IMR-90 (cell line): ENCODE data around the gene MICALL2. TPM values are rescaled to one million over a fixed set of nuclear protein-coding genes. Genes with fewer than 3 reads are reported as not detected.

Experiments used
- ATAC-seq: fragments of 200-7000 bp; cut with Tn5 transposase; 2 replicates; pipeline ENCODE4 v1.9.1; 2020; ENCODE audit warnings: low read depth, mild to moderate bottlenecking, moderate library complexity
- BruUV-seq: library from RNA; stranded (reverse); fragments of 400-500 nt; replicated peaks from 2 replicates; lab custom pipeline; 2021; lab: Mats Ljungman, UMichigan
- CTCF ChIA-PET: fragments of 300-600 bp; formaldehyde crosslinking; extraction: SDS; loops from one replicate; lab custom pipeline; 2021; ENCODE audit warnings: antibody characterized with exemption; lab: Yijun Ruan, JAX
- POLR2A ChIA-PET: fragments of 300-600 bp; sonication (Branson Sonifier 250); formaldehyde crosslinking; loops from one replicate; lab custom pipeline; 2022; ENCODE audit warnings: antibody characterized with exemption; ENCODE audit not compliant: unreplicated experiment; lab: Charles Lee
- DNase-seq: peaks from one replicate; pipeline ENCODE4 v3.0.0; 2013
- H2AFZ ChIP-seq: replicated peaks from 2 replicates; pipeline ENCODE3; 2013; ENCODE audit warnings: low read length, mild to moderate bottlenecking; ENCODE audit not compliant: poor library complexity
- H2AK5ac ChIP-seq: 2 replicates; pipeline ENCODE4 v1.6.1; 2013; ENCODE audit warnings: low read depth, low read length, inconsistent platforms
- H2AK9ac ChIP-seq: replicated peaks from 2 replicates; pipeline ENCODE3; 2013; ENCODE audit warnings: mild to moderate bottlenecking, low read depth, low read length, moderate library complexity; ENCODE audit not compliant: poor library complexity
- H2BK120ac ChIP-seq: 2 replicates; pipeline ENCODE4 v1.6.1; 2013; ENCODE audit warnings: low read depth, low read length, inconsistent platforms
- H2BK15ac ChIP-seq: 3 replicates; pipeline ENCODE4 v1.6.1; 2013; ENCODE audit warnings: low read depth, low read length, inconsistent platforms
- H2BK20ac ChIP-seq: 2 replicates; pipeline ENCODE4 v1.6.1; 2013; ENCODE audit warnings: low read depth, mild to moderate bottlenecking, inconsistent platforms, low read length, moderate library complexity
- H2BK5ac ChIP-seq: 2 replicates; pipeline ENCODE4 v1.6.1; 2013; ENCODE audit warnings: mild to moderate bottlenecking, low read depth, low read length, inconsistent platforms; ENCODE audit not compliant: poor library complexity, severe bottlenecking
- H3K14ac ChIP-seq: replicated peaks from 2 replicates; pipeline ENCODE4 v1.6.1; 2013; ENCODE audit warnings: low read depth, low read length, inconsistent platforms
- H3K18ac ChIP-seq: 2 replicates; pipeline ENCODE4 v1.6.1; 2013; ENCODE audit warnings: low read depth, low read length, control low read depth
- H3K23ac ChIP-seq: 2 replicates; pipeline ENCODE4 v1.6.1; 2013; ENCODE audit warnings: low read depth, low read length, inconsistent platforms
- H3K27ac ChIP-seq: 2 replicates; pipeline ENCODE4 v1.5.1; 2013; ENCODE audit warnings: mild to moderate bottlenecking, control low read depth, low read length; ENCODE audit not compliant: insufficient read depth
- H3K27me3 ChIP-seq: 2 replicates; pipeline ENCODE4 v1.6.1; 2013; ENCODE audit warnings: low read length; ENCODE audit not compliant: control insufficient read depth, insufficient read depth
- H3K36me3 ChIP-seq: 2 replicates; pipeline ENCODE4 v1.6.1; 2013; ENCODE audit warnings: low read length, mixed read lengths; ENCODE audit not compliant: control insufficient read depth, insufficient read depth
- H3K4ac ChIP-seq: 2 replicates; pipeline ENCODE4 v1.6.1; 2013; ENCODE audit warnings: low read depth, low read length, inconsistent platforms
- H3K4me1 ChIP-seq: 2 replicates; pipeline ENCODE4 v1.6.1; 2013; ENCODE audit warnings: low read length, mixed read lengths; ENCODE audit not compliant: control insufficient read depth, insufficient read depth
- H3K4me2 ChIP-seq: 2 replicates; pipeline ENCODE4 v1.6.1; 2013; ENCODE audit warnings: low read depth, mild to moderate bottlenecking, control low read depth, low read length, moderate library complexity
- H3K4me3 ChIP-seq: 2 replicates; pipeline ENCODE4 v1.5.1; 2013; ENCODE audit warnings: low read depth, mild to moderate bottlenecking, control low read depth, low read length, moderate library complexity; ENCODE audit not compliant: insufficient read depth
- H3K56ac ChIP-seq: 2 replicates; pipeline ENCODE4 v1.6.1; 2013; ENCODE audit warnings: low read length, inconsistent platforms; ENCODE audit not compliant: insufficient read depth; ENCODE audit errors: extremely low read depth
- H3K79me1 ChIP-seq, 2 experiments: 2 replicates each; pipeline ENCODE4 v1.6.1; 2013; ENCODE audit warnings: low read length in 2 of 2, inconsistent platforms in 1 of 2, low read depth in 1 of 2
- H3K9ac ChIP-seq: 2 replicates; pipeline ENCODE4 v1.6.1; 2013; ENCODE audit warnings: low read depth, low read length, control low read depth
- H3K9me1 ChIP-seq: 2 replicates; pipeline ENCODE4 v1.6.1; 2013; ENCODE audit warnings: low read length, inconsistent platforms; ENCODE audit not compliant: insufficient read depth
- H3K9me3 ChIP-seq: 2 replicates; pipeline ENCODE4 v1.6.1; 2013; ENCODE audit warnings: low read length; ENCODE audit not compliant: control insufficient read depth, insufficient read depth
- H4K20me1 ChIP-seq: 2 replicates; pipeline ENCODE4 v1.6.1; 2013; ENCODE audit warnings: low read length, inconsistent platforms; ENCODE audit not compliant: insufficient read depth
- H4K5ac ChIP-seq: 2 replicates; pipeline ENCODE4 v1.6.1; 2013; ENCODE audit warnings: mild to moderate bottlenecking, low read depth, low read length, control low read depth
- H4K8ac ChIP-seq, 2 experiments: 2 replicates each; pipeline ENCODE4 v1.6.1; 2013; ENCODE audit warnings: low read depth in 2 of 2, low read length in 2 of 2, control low read depth in 1 of 2, inconsistent platforms in 1 of 2
- H4K91ac ChIP-seq: 2 replicates; pipeline ENCODE4 v1.6.1; 2013; ENCODE audit warnings: low read depth, low read length, inconsistent platforms; ENCODE audit not compliant: insufficient read depth
- CEBPB ChIP-seq: IDR thresholded peaks from 2 replicates; pipeline ENCODE4 v1.6.1; 2012; ENCODE audit warnings: low read depth, low read length, improper control_type of control experiment
- CHD1 ChIP-seq: IDR thresholded peaks from 2 replicates; pipeline ENCODE4 v1.6.1; 2012; ENCODE audit warnings: low read depth, low read length, improper control_type of control experiment
- CTCF ChIP-seq: conservative IDR thresholded peaks from 2 replicates; pipeline ENCODE4 v1.5.1; 2012; ENCODE audit warnings: mild to moderate bottlenecking, low read depth, low read length, improper control_type of control experiment
- ELK1 ChIP-seq: fragments of 150-350 bp; IDR thresholded peaks from 2 replicates; pipeline ENCODE4 v1.6.1; 2016; ENCODE audit warnings: low read depth, mild to moderate bottlenecking, low read length, moderate library complexity, borderline replicate concordance
- FOS ChIP-seq: fragments of 150-350 bp; IDR thresholded peaks from 2 replicates; pipeline ENCODE4 v1.6.1; 2016; ENCODE audit warnings: low read depth, low read length
- MAFK ChIP-seq: IDR thresholded peaks from 2 replicates; pipeline ENCODE4 v1.6.1; 2012; ENCODE audit warnings: low read depth, low read length, improper control_type of control experiment
- NFE2L2 ChIP-seq: fragments of 150-350 bp; IDR thresholded peaks from 2 replicates; pipeline ENCODE4 v1.6.1; 2016; ENCODE audit warnings: low read depth, mild to moderate bottlenecking, low read length
- POLR2A ChIP-seq: IDR thresholded peaks from 2 replicates; pipeline ENCODE4 v1.6.1; 2012; ENCODE audit warnings: mild to moderate bottlenecking, low read depth, low read length
- RAD21 ChIP-seq: IDR thresholded peaks from 2 replicates; pipeline ENCODE4 v1.6.1; 2012; ENCODE audit warnings: low read length, improper control_type of control experiment
- RFX5 ChIP-seq: IDR thresholded peaks from 2 replicates; pipeline ENCODE4 v1.8.0; 2012; ENCODE audit warnings: low read depth, mild to moderate bottlenecking, low read length, moderate library complexity
- SMC3 ChIP-seq: fragments of 150-350 bp; IDR thresholded peaks from 2 replicates; pipeline ENCODE4 v1.6.1; 2016; ENCODE audit warnings: low read depth, mild to moderate bottlenecking, antibody characterized with exemption, low read length, moderate library complexity
- WGBS, 2 experiments: methylation state at CpG; one replicate each; pipeline versions ENCODE4 v1.1.5 to v1.1.7; 2013; ENCODE audit warnings: missing lambda C conversion rate in 2 of 2; ENCODE audit not compliant: insufficient read length in 1 of 2; ENCODE audit errors: extremely low coverage in 2 of 2; 5-methylcytosine and 5-hydroxymethylcytosine counted together
- dilution Hi-C: fragments of 300-500 bp; cut with HindIII; formaldehyde crosslinking; loops from one replicate; pipeline ENCODE4 v1.14.3; 2018; ENCODE audit warnings: low sequenced_read_pairs; ENCODE audit not compliant: unreplicated experiment
- in situ Hi-C: fragments of 300-500 bp; cut with MboI; formaldehyde crosslinking; loops from 3 replicates; pipeline ENCODE4 v1.14.3; 2019; ENCODE audit warnings: low sequenced_read_pairs, inconsistent platforms, mixed read lengths
- intact Hi-C: fragments of 100-400 bp; cut with micrococcal nuclease; formaldehyde crosslinking; loops from 2 replicates; pipeline ENCODE4 v1.10.0; 2022
- polyA plus RNA-seq, 3 experiments: library from polyadenylated mRNA; depleted of rRNA; stranded (reverse); fragments of >200 nt; gene quantifications; 2 replicates each; pipeline ENCODE4 v1.2.3, GENCODE V29; 2012; ENCODE audit warnings: low replicate concordance in 1 of 3
- total RNA-seq: library from RNA; depleted of rRNA; stranded (reverse); fragments of >200 nt; gene quantifications from 2 replicates; pipeline ENCODE4 v1.2.3, GENCODE V29; 2012

The MICALL2 gene
- total and polyA plus RNA-seq, 2 of the 4 experiments (the other 2 are of a cell fraction), result 6.6 to 34.1 TPM

DNA sequence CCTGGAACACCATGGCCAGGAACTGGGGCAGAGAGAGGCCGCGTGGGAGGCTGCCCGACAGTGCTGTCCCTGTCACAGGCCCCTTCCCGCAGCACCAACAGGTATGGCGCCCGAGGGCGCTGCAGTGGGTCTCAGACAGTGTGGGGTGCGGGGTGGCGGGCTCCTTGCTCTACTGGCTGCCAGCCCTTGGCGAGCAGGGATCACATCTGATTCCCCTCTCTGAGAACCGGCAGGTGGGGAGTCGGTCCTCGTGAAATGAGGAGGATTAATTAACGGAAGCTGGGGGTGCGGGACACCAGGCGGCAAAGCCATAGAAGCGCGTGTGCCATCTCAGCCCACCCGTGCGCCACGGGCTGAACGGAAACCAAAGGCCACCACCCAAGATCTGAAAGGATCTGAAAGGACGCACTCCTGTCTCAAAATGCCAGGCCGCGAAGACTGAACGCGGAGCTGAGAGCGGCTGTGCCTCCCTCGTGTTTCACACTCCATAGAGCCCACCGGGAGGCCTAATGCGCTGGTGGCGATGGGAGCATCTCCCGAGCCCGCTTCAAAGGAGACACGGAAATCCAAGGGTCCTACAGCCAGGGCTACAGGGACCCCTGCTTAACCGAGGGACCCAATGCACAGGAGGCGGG is 38.1 kb upstream of the MICALL2 start:
- H3K4me1 ChIP-seq, result no peaks in the 10 kb centered on the region
- H2BK15ac ChIP-seq, result no peak overlapping the region
- no peaks in the 10 kb centered on the region for H3K9me3 ChIP-seq
- H3K9ac ChIP-seq, result no peak overlapping the region
- DNase-seq, result no peak
- 95% methylated on average over 18 of the region's 37 CpGs; no CpG with 5 or more reads in 1 of the 2 experiments for WGBS, 2 experiments
- no peak overlapping the region for H3K23ac ChIP-seq
- no peak overlapping the region for H3K14ac ChIP-seq
- H2AFZ ChIP-seq, result no peak overlapping the region
- dilution Hi-C loops, result no loop called here
- no TSS peak for BruUV-seq
- peaks cover 5 to 23% of the 10 kb centered on the region in 2 experiments for H3K79me1 ChIP-seq
- TF ChIP-seq NFE2L2 (no peak), MAFK (no peak), POLR2A (no peak), RAD21 (no peak), RFX5 (no peak), CHD1 (no peak), SMC3 (no peak), CTCF (no peak), FOS (no peak), CEBPB (no peak), ELK1 (no peak)
- no peaks in the 10 kb centered on the region for H3K9me1 ChIP-seq
- H2BK5ac ChIP-seq, result no peak overlapping the region
- no peak overlapping the region for H4K8ac ChIP-seq
- H3K36me3 ChIP-seq, result peaks cover 63% of the 10 kb centered on the region
- H3K18ac ChIP-seq, result no peak overlapping the region
- H3K56ac ChIP-seq, result no peak overlapping the region
- ChIA-PET CTCF (no interaction called here), POLR2A (no interaction called here)
- no peak overlapping the region for H2AK9ac ChIP-seq
- H4K91ac ChIP-seq, result no peak overlapping the region
- H3K4ac ChIP-seq, result no peak overlapping the region
- H3K27me3 ChIP-seq, result no peaks in the 10 kb centered on the region
- peaks cover 6% of the 10 kb centered on the region; the same call in 1 of the 2 replicates for H4K20me1 ChIP-seq
- H3K4me2 ChIP-seq, result no peak overlapping the region
- H2BK20ac ChIP-seq, result no peak overlapping the region
- ATAC-seq, result no peak
- H3K27ac ChIP-seq, result no peak overlapping the region
- no peak overlapping the region for H2AK5ac ChIP-seq
- no peak overlapping the region for H2BK120ac ChIP-seq
- intact Hi-C loops, result no loop called here
- no peak overlapping the region for H4K5ac ChIP-seq
- no peak overlapping the region for H3K4me3 ChIP-seq
- in situ Hi-C loops, result no loop called here
